GM12878 (cell line): Measurements from ENCODE around the gene USP2. TPM values are rescaled to one million over a fixed set of nuclear protein-coding genes. Genes with fewer than 3 reads are reported as not detected.

Source experiments
- ATAC-seq: fragments of 200-7000 bp; cut with Tn5 transposase; 3 replicates; pipeline ENCODE4 v1.9.1; 2020; ENCODE audit warnings: mild to moderate bottlenecking, moderate library complexity
- BruUV-seq: library from RNA; stranded (reverse); fragments of 400-500 nt; replicated peaks from 2 replicates; lab custom pipeline; 2021; lab: Mats Ljungman, UMichigan
- CTCF ChIA-PET: fragments of 300-600 bp; sonication (Branson Sonifier 250); formaldehyde crosslinking; extraction: SDS; loops from one replicate; lab custom pipeline; 2021; ENCODE audit warnings: inconsistent platforms; lab: Yijun Ruan, JAX
- POLR2A ChIA-PET: fragments of 350-600 bp; formaldehyde crosslinking; extraction: SDS; loops from one replicate; lab custom pipeline; 2021; ENCODE audit warnings: inconsistent platforms; lab: Charles Lee
- RAD21 ChIA-PET: fragments of 300-600 bp; sonication (Branson Sonifier 250); formaldehyde crosslinking; loops from one replicate; lab custom pipeline; 2023; ENCODE audit warnings: antibody characterized with exemption; ENCODE audit not compliant: unreplicated experiment; lab: Charles Lee
- SMC1A ChIA-PET: fragments of 300-600 bp; sonication (Branson Sonifier 250); formaldehyde crosslinking; loops from one replicate; lab custom pipeline; 2023; ENCODE audit not compliant: unreplicated experiment, uncharacterized antibody; lab: Charles Lee
- DNase-seq: peaks from one replicate; pipeline ENCODE4 v3.0.0-alpha.2; 2011; ENCODE audit warnings: low read depth, low spot score
- FAIRE-seq: peaks from 3 replicates; lab custom pipeline; 2011; peaks lifted over from hg19 to GRCh38; lab: Jason Lieb, UNC
- H2AFZ ChIP-seq: 2 replicates; pipeline ENCODE4 v1.6.0; 2011; ENCODE audit warnings: low read depth, low read length, control low read depth; ENCODE audit not compliant: control insufficient read depth
- H3K27ac ChIP-seq: 2 replicates; pipeline ENCODE4 v1.5.1; 2011; ENCODE audit warnings: control low read depth; ENCODE audit not compliant: control insufficient read depth, insufficient read depth
- H3K27me3 ChIP-seq, 2 experiments: replicated peaks in 1 of 2; 2 replicates each; pipeline versions ENCODE4 v1.6.0 to v1.6.1; 2011; ENCODE audit warnings: low read length in 1 of 2; ENCODE audit not compliant: control insufficient read depth in 2 of 2, insufficient read depth in 2 of 2
- H3K36me3 ChIP-seq, 2 experiments: 2 replicates each; pipeline ENCODE4 v1.5.1; 2011; ENCODE audit warnings: low read length in 1 of 2; ENCODE audit not compliant: control insufficient read depth in 2 of 2, insufficient read depth in 2 of 2
- H3K4me1 ChIP-seq: 2 replicates; pipeline ENCODE4 v1.6.1; 2011; ENCODE audit warnings: mild to moderate bottlenecking, low read length, moderate library complexity, mixed read lengths; ENCODE audit not compliant: control insufficient read depth, insufficient read depth
- H3K4me2 ChIP-seq: 2 replicates; pipeline ENCODE4 v1.6.0; 2011; ENCODE audit warnings: control low read depth; ENCODE audit not compliant: control insufficient read depth, insufficient read depth
- H3K4me3 ChIP-seq: fragments of 200-600 bp; sonication (generic); 2 replicates; pipeline ENCODE4 v1.5.1; 2016
- H3K79me2 ChIP-seq: 2 replicates; pipeline ENCODE4 v1.6.0; 2011; ENCODE audit warnings: low read length; ENCODE audit not compliant: control insufficient read depth, insufficient read depth
- H3K9ac ChIP-seq: 2 replicates; pipeline ENCODE4 v1.8.0; 2011; ENCODE audit warnings: low read length, control low read depth, mixed read lengths; ENCODE audit not compliant: control insufficient read depth, insufficient read depth
- H3K9me3 ChIP-seq: replicated peaks from 3 replicates; pipeline ENCODE4 v1.5.1; 2011; ENCODE audit warnings: mild to moderate bottlenecking, low read length; ENCODE audit not compliant: control insufficient read depth, insufficient read depth
- H4K20me1 ChIP-seq: 2 replicates; pipeline ENCODE4 v1.6.0; 2011; ENCODE audit not compliant: control insufficient read depth, insufficient read depth
- CHD1 ChIP-seq: IDR thresholded peaks from 2 replicates; pipeline ENCODE4 v1.6.1; 2012; ENCODE audit warnings: low read depth, low read length, improper control_type of control experiment
- EED ChIP-seq: sonication (generic); IDR thresholded peaks from 2 replicates; pipeline ENCODE4 v1.6.1; 2016; ENCODE audit warnings: antibody characterized with exemption, low read depth
- EGR1 ChIP-seq, 2 experiments: IDR thresholded peaks; 1 replicate in 1 of 2; 2 replicates in 1 of 2; pipeline ENCODE4 v1.6.1; 2011 to 2012; ENCODE audit warnings: low read depth in 2 of 2, low read length in 2 of 2, borderline replicate concordance in 1 of 2, mild to moderate bottlenecking in 1 of 2, moderate library complexity in 1 of 2
- ETV6 ChIP-seq, 2 experiments: fragments of 450-650 bp in 1 of 2; IDR thresholded peaks in 1 of 2; conservative IDR thresholded peaks in 1 of 2; 2 replicates each; pipeline ENCODE4 v1.6.1; 2014; ENCODE audit warnings: antibody characterized with exemption in 1 of 2, borderline replicate concordance in 1 of 2, low read depth in 1 of 2, mild to moderate bottlenecking in 1 of 2, moderate library complexity in 1 of 2
- FOXK2 ChIP-seq: fragments of 450-650 bp; IDR thresholded peaks from 2 replicates; pipeline ENCODE4 v1.6.1; 2017; ENCODE audit warnings: mild to moderate bottlenecking, moderate library complexity
- HDAC2 ChIP-seq: fragments of 200-600 bp; sonication (generic); IDR thresholded peaks from 2 replicates; pipeline ENCODE4 v1.6.1; 2017
- IKZF2 ChIP-seq, 2 experiments: fragments of 450-650 bp; IDR thresholded peaks; 2 replicates each; pipeline ENCODE4 v1.6.1; 2017; ENCODE audit warnings: mild to moderate bottlenecking in 2 of 2, moderate library complexity in 2 of 2
- KDM1A ChIP-seq: fragments of 200-600 bp; sonication (generic); IDR thresholded peaks from 2 replicates; pipeline ENCODE4 v1.6.1; 2016; ENCODE audit warnings: borderline replicate concordance
- MTA3 ChIP-seq: IDR thresholded peaks from 2 replicates; pipeline ENCODE4 v1.6.1; 2012; ENCODE audit warnings: low read length, inconsistent platforms, borderline replicate concordance
- NFYB ChIP-seq: IDR thresholded peaks from 2 replicates; pipeline ENCODE4 v1.6.1; 2011; ENCODE audit warnings: low read depth, mild to moderate bottlenecking, low read length, improper control_type of control experiment, moderate library complexity; ENCODE audit not compliant: insufficient read depth
- POU2F2 ChIP-seq: IDR thresholded peaks from 3 replicates; pipeline ENCODE4 v1.6.1; 2011; ENCODE audit warnings: low read depth, mild to moderate bottlenecking, low read length, borderline replicate concordance
- RUNX3 ChIP-seq: IDR thresholded peaks from 2 replicates; pipeline ENCODE4 v1.6.1; 2012; ENCODE audit warnings: low read length, inconsistent platforms
- SIX5 ChIP-seq: IDR thresholded peaks from 2 replicates; pipeline ENCODE4 v1.6.1; 2011; ENCODE audit warnings: mild to moderate bottlenecking, low read depth, low read length, moderate library complexity; ENCODE audit not compliant: severe bottlenecking
- SMAD1 ChIP-seq: fragments of 450-650 bp; IDR thresholded peaks from 2 replicates; pipeline ENCODE4 v1.6.1; 2018; ENCODE audit warnings: mild to moderate bottlenecking, low read depth; ENCODE audit not compliant: partially characterized antibody
- SMARCA5 ChIP-seq: fragments of 450-650 bp; IDR thresholded peaks from 2 replicates; pipeline ENCODE4 v1.6.1; 2017; ENCODE audit warnings: mild to moderate bottlenecking
- TCF7 ChIP-seq: IDR thresholded peaks from 2 replicates; pipeline ENCODE4 v1.6.1; 2014; ENCODE audit warnings: antibody characterized with exemption, borderline replicate concordance
- YY1 ChIP-seq: IDR thresholded peaks from 2 replicates; pipeline ENCODE4 v1.6.1; 2011; ENCODE audit warnings: low read depth, mild to moderate bottlenecking, low read length
- ZBTB40 ChIP-seq: fragments of 450-650 bp; IDR thresholded peaks from 2 replicates; pipeline ENCODE4 v1.6.1; 2016; ENCODE audit warnings: mild to moderate bottlenecking, moderate library complexity, borderline replicate concordance
- WGBS: methylation state at CpG from one replicate; pipeline ENCODE4 v1.1.6; 2016; ENCODE audit warnings: low lambda C conversion rate; ENCODE audit not compliant: insufficient replicate concordance, insufficient coverage; ENCODE audit errors: missing lambda C conversion rate; 5-methylcytosine and 5-hydroxymethylcytosine counted together
- in situ Hi-C: fragments of 300-500 bp; cut with MboI; formaldehyde crosslinking; loops from 9 replicates; pipeline ENCODE4 v1.14.3; 2018; ENCODE audit warnings: mixed read lengths
- intact Hi-C: fragments of 100-400 bp; cut with micrococcal nuclease; formaldehyde crosslinking; loops from one replicate; pipeline ENCODE4 v1.14.2; 2022; ENCODE audit not compliant: unreplicated experiment
- polyA plus RNA-seq, 11 experiments: library from polyadenylated mRNA; depleted of rRNA in 4 of 11; unstranded in 6 of 11; stranded (reverse) in 5 of 11; fragments of >200 nt; fragmentation: Nextera tagmentation in 4 of 11; fragmentation: Illumina TruSeq in 1 of 11; extraction: Ambion mirVana in 4 of 11; extraction: Trizol in 1 of 11; gene quantifications; 1 replicate in 1 of 11; 2 replicates in 10 of 11; pipeline versions ENCODE4 v1.2.1 to v1.2.3, GENCODE V29; 2011 to 2016; ENCODE audit warnings: inconsistent platforms in 2 of 11, missing spikeins in 2 of 11, low read depth in 1 of 11
- total RNA-seq, 4 experiments: library from RNA; depleted of rRNA in 3 of 4; stranded (reverse); fragments of >200 nt in 3 of 4; fragmentation: Illumina TruSeq in 1 of 4; extraction: Trizol in 1 of 4; gene quantifications; 2 replicates each; pipeline versions ENCODE4 v1.2.1 to v1.2.3, GENCODE V29; 2013 to 2021
- TF ChIP-seq, protein P1 (sequence below): fragments of 150-350 bp; IDR thresholded peaks from 2 replicates; pipeline ENCODE4 v1.6.1; 2016; ENCODE audit warnings: low read depth, low read length

USP2 gene
- total and polyA plus RNA-seq, 10 of the 15 experiments (the other 5 are each of a cell fraction or from before 2014, with no cell fraction given): 0.03 to 0.13 (median 0.06) TPM; not detected in 4

DNA sequence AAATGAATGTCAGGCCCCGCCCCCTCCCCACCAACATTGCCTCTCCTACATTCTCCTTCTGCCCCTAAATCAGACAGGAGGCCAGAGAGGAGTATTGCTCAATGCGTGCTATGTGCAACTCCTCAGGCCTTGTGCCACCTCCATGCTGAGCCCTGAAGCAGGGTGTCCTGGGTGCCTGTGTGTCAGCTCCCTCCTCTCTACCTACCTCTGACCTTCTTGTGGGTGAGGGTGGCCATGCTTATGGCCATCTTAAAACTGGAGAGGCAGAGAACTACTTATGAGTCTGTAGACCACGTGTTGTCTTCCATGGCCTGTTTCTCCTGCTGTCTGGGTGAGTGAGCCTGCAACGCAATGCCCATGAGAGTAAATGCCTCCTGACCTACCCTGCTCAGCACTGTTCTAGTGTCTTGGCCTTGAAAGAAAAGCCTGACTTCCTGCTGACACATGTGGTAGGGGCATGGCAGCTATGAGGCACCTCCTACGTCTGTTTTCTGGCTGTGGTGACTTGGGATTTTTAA, 75.1 kb downstream of the USP2 start:
- intact Hi-C loops (no loop called here), in situ Hi-C loops (no loop called here)
- DNase-seq (no peak), ATAC-seq (peak; percentile 28; the same call in 2 of the 3 replicates), FAIRE-seq (no peak)
- Histone ChIP-seq H3K9me3 (no peaks in the 10 kb centered on the region), H3K4me2 (no peak overlapping the region), H4K20me1 (no peaks in the 10 kb centered on the region), H3K79me2 (no peaks in the 10 kb centered on the region), H3K27me3 (no peaks in the 10 kb centered on the region), H3K4me1 (no peaks in the 10 kb centered on the region), H3K4me3 (no peak overlapping the region), H3K27ac (no peak overlapping the region), H3K36me3 (peaks cover 14% of the 10 kb centered on the region in 2 experiments; a peak in 3 of 4 replicates), H3K9ac (no peak overlapping the region), H2AFZ (no peak overlapping the region)
- ChIA-PET CTCF (interaction anchor here (0.9 to 5.1 kb wide), 4 partner anchors 16 to 137 kb away, joined by 3 to 45 read pairs (median 4); no protein-coding TSS in a partner anchor), SMC1A (interaction anchor here (0.6 kb wide), 1 partner anchor 8 kb away, joined by 3 read pairs; no protein-coding TSS in a partner anchor), POLR2A (no interaction called here), RAD21 (interaction anchor here (1.4 kb wide), 1 partner anchor 32 kb away, joined by 4 read pairs; no protein-coding TSS in a partner anchor)
- no peak for TF ChIP-seq KDM1A
- no peak for TF ChIP-seq POU2F2
- no peak for TF ChIP-seq RUNX3
- no peak for TF ChIP-seq TCF7
- TF ChIP-seq MTA3: no peak
- no peak for TF ChIP-seq SMAD1
- no peak for TF ChIP-seq SMARCA5
- no peak for TF ChIP-seq EED
- no peak for TF ChIP-seq HDAC2
- TF ChIP-seq EGR1 (IDR thresholded peaks at IDR 0.05; ENCODE audit: borderline replicate concordance in 1 of 2, low read depth in 2 of 2, low read length in 2 of 2): no peak
- TF ChIP-seq SIX5: no peak
- no peak for TF ChIP-seq YY1
- no peak for TF ChIP-seq NFYB
- no peak for TF ChIP-seq IKZF2 (IDR thresholded peaks at IDR 0.05)
- TF ChIP-seq, protein P1, sequence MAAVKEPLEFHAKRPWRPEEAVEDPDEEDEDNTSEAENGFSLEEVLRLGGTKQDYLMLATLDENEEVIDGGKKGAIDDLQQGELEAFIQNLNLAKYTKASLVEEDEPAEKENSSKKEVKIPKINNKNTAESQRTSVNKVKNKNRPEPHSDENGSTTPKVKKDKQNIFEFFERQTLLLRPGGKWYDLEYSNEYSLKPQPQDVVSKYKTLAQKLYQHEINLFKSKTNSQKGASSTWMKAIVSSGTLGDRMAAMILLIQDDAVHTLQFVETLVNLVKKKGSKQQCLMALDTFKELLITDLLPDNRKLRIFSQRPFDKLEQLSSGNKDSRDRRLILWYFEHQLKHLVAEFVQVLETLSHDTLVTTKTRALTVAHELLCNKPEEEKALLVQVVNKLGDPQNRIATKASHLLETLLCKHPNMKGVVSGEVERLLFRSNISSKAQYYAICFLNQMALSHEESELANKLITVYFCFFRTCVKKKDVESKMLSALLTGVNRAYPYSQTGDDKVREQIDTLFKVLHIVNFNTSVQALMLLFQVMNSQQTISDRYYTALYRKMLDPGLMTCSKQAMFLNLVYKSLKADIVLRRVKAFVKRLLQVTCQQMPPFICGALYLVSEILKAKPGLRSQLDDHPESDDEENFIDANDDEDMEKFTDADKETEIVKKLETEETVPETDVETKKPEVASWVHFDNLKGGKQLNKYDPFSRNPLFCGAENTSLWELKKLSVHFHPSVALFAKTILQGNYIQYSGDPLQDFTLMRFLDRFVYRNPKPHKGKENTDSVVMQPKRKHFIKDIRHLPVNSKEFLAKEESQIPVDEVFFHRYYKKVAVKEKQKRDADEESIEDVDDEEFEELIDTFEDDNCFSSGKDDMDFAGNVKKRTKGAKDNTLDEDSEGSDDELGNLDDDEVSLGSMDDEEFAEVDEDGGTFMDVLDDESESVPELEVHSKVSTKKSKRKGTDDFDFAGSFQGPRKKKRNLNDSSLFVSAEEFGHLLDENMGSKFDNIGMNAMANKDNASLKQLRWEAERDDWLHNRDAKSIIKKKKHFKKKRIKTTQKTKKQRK: no peak
- TF ChIP-seq ZBTB40: no peak
- no peak for TF ChIP-seq CHD1
- no peak for TF ChIP-seq FOXK2
- TF ChIP-seq ETV6 (conservative IDR thresholded peaks at IDR 0.05 in 1 of 2, IDR thresholded peaks at IDR 0.05 in 1 of 2; ENCODE audit: borderline replicate concordance in 1 of 2, low read depth in 1 of 2): no peak
- 74% methylated on average over 5 of the region's 5 CpGs for WGBS
- BruUV-seq: no TSS peak
